Measurements from ENCODE around the gene FBP2.

GRCh38 chr9:94630281-94630680 is 36.7 kb upstream of the FBP2 start:
- TF ChIP-seq, protein P1, sequence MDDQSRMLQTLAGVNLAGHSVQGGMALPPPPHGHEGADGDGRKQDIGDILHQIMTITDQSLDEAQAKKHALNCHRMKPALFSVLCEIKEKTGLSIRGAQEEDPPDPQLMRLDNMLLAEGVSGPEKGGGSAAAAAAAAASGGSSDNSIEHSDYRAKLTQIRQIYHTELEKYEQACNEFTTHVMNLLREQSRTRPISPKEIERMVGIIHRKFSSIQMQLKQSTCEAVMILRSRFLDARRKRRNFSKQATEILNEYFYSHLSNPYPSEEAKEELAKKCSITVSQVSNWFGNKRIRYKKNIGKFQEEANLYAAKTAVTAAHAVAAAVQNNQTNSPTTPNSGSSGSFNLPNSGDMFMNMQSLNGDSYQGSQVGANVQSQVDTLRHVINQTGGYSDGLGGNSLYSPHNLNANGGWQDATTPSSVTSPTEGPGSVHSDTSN (IDR thresholded peaks at IDR 0.05; ENCODE audit: insufficient replicate concordance, low read depth, low read length), result no peak
- TF ChIP-seq TAF1 (IDR thresholded peaks at IDR 0.05; ENCODE audit: borderline replicate concordance, low read depth, low read length) (no peak), NFYA (IDR thresholded peaks at IDR 0.05; ENCODE audit: borderline replicate concordance, low read depth, low read length) (no peak), CBFB (IDR thresholded peaks at IDR 0.05; ENCODE audit: low read depth) (no peak), EZH2 (IDR thresholded peaks at IDR 0.05; ENCODE audit: borderline replicate concordance, control insufficient read depth, low read depth, low read length) (no peak), FOXK2 (IDR thresholded peaks at IDR 0.05) (no peak), CEBPB (IDR thresholded peaks at IDR 0.05; ENCODE audit: borderline replicate concordance in 1 of 2, low read depth in 2 of 2, low read length in 2 of 2) (no peak), POLR2AphosphoS5 (IDR thresholded peaks at IDR 0.05; ENCODE audit: low read length) (no peak)
